ENCODE measurements around the gene FLAD1.
"Not testable (repeated sequence)": the region's sequence is repeated elsewhere in the genome, so short reads cannot be mapped to it uniquely, and the experiment has no call there.

The FLAD1 gene

GRCh38 chr1:154994591-154994990 lies 11.4 kb downstream of the FLAD1 start:
- no peak for DNase-seq (ENCODE audit: low read depth)
- H3K4me3 ChIP-seq (ENCODE audit: low read depth, low read length), result no peak overlapping the region
- TF ChIP-seq MAX (IDR thresholded peaks at IDR 0.05; ENCODE audit: low read depth, low read length) (no peak), POLR2A (IDR thresholded peaks at IDR 0.05; ENCODE audit: extremely low read depth, insufficient read length) (no peak), CTCF (IDR thresholded peaks at IDR 0.05; ENCODE audit: low read depth, low read length) (no peak)

- DNase-seq (ENCODE audit: low read depth), result peak; percentile 67
- not testable (repeated sequence) for H3K4me3 ChIP-seq (ENCODE audit: low read depth, low read length)
- TF ChIP-seq CTCF (IDR thresholded peaks at IDR 0.05; ENCODE audit: low read depth, low read length), result peak; percentile 25
These were observed 12.3 kb downstream of the FLAD1 start for GRCh38 chr1:154995301-154995983.

- no peak overlapping the region for H3K4me3 ChIP-seq (ENCODE audit: low read depth, low read length)
- no peak for TF ChIP-seq MAX (IDR thresholded peaks at IDR 0.05; ENCODE audit: low read depth, low read length)
- no peak for TF ChIP-seq CTCF (IDR thresholded peaks at IDR 0.05; ENCODE audit: low read depth, low read length)
- no peak for TF ChIP-seq POLR2A (IDR thresholded peaks at IDR 0.05; ENCODE audit: extremely low read depth, insufficient read length)
- no peak for TF ChIP-seq MYC (IDR thresholded peaks at IDR 0.05; ENCODE audit: low read depth, low read length)
- DNase-seq (ENCODE audit: low read depth), result peak; percentile 69
These were observed 14.0 kb downstream of the FLAD1 start for GRCh38 chr1:154996966-154997701.

- peak overlapping the region; percentile 50 for H3K4me3 ChIP-seq (ENCODE audit: low read depth, low read length)
These were observed 15.1 kb downstream of the FLAD1 start for GRCh38 chr1:154998201-154998780.

GRCh38 chr1:154998818-154999570 lies 15.8 kb downstream of the FLAD1 start:
- H3K4me3 ChIP-seq (ENCODE audit: low read depth, low read length), result peak overlapping the region; percentile 50
- peak; percentile 94 for DNase-seq (ENCODE audit: low read depth)
- TF ChIP-seq CTCF (IDR thresholded peaks at IDR 0.05; ENCODE audit: low read depth, low read length), result peak; percentile 94
- peak; percentile 36 for TF ChIP-seq POLR2A (IDR thresholded peaks at IDR 0.05; ENCODE audit: extremely low read depth, insufficient read length)
- peak; percentile 6; the same call in 1 of the 2 replicates for TF ChIP-seq MAX (IDR thresholded peaks at IDR 0.05; ENCODE audit: low read depth, low read length)
- TF ChIP-seq MYC (IDR thresholded peaks at IDR 0.05; ENCODE audit: low read depth, low read length), result 0 out of 2 replicates have a peak, but pooled peaks have one; percentile 36

More at GRCh38 chr1:154998201-154998780, 15.1 kb downstream of the FLAD1 start:
- peak; percentile 32 for DNase-seq (ENCODE audit: low read depth)
- TF ChIP-seq CTCF (IDR thresholded peaks at IDR 0.05; ENCODE audit: low read depth, low read length), result peak; percentile 22
- TF ChIP-seq MAX (IDR thresholded peaks at IDR 0.05; ENCODE audit: low read depth, low read length), result no peak
